Esophagus muscularis mucosa (tissue), 4 donors: ENCODE data around the gene LYPD1. TPM values are rescaled to one million over a fixed set of nuclear protein-coding genes. Genes with fewer than 3 reads are reported as not detected.

ENCODE experiments used
- DNase-seq: peaks from one replicate; pipeline ENCODE4 v3.0.0-alpha.2; 2017; ENCODE audit errors: extremely low spot score
- H3K27ac ChIP-seq, 4 donors: fragments of 200-600 bp; sonication (generic); replicated peaks in 1 of 4; 1 replicate in 3 of 4; 2 replicates in 1 of 4; pipeline ENCODE4 v1.5.1; 2016 to 2019; ENCODE audit warnings: mild to moderate bottlenecking in 1 of 4
- H3K27me3 ChIP-seq, 4 donors: fragments of 200-600 bp; sonication (generic); one replicate each; pipeline versions ENCODE4 v1.5.1 to v1.6.0; 2016 to 2019
- H3K36me3 ChIP-seq, 4 donors: fragments of 200-600 bp; sonication (generic); one replicate each; pipeline ENCODE4 v1.5.1; 2016 to 2019
- H3K4me1 ChIP-seq, 4 donors: fragments of 200-600 bp; sonication (generic); one replicate each; pipeline ENCODE4 v1.5.1; 2016 to 2019
- H3K4me3 ChIP-seq, 4 donors: fragments of 200-600 bp; sonication (generic); 1 replicate in 2 of 4; 2 replicates in 2 of 4; pipeline ENCODE4 v1.5.1; 2016 to 2019; ENCODE audit warnings: mild to moderate bottlenecking in 4 of 4, moderate library complexity in 1 of 4
- H3K9me3 ChIP-seq, 4 donors: fragments of 200-600 bp; sonication (generic); 1 replicate in 3 of 4; 2 replicates in 1 of 4; pipeline ENCODE4 v1.5.1; 2016 to 2019
- EP300 ChIP-seq: sonication (generic); formaldehyde crosslinking; IDR thresholded peaks from one replicate; pipeline ENCODE4 v1.6.1; 2017; ENCODE audit warnings: antibody characterized with exemption
- POLR2A ChIP-seq: fragments of 450-650 bp; IDR thresholded peaks from one replicate; pipeline ENCODE4 v1.6.1; 2017; ENCODE audit warnings: antibody characterized with exemption, moderate library complexity, mild to moderate bottlenecking, low read depth
- POLR2AphosphoS5 ChIP-seq, 2 donors: sonication (generic); formaldehyde crosslinking; IDR thresholded peaks; one replicate each; pipeline ENCODE4 v1.6.1; 2017; ENCODE audit warnings: antibody characterized with exemption in 2 of 2
- WGBS: methylation state at CpG from one replicate; pipeline ENCODE4 v1.1.5; 2018; 5-methylcytosine and 5-hydroxymethylcytosine counted together
- intact Hi-C: fragments of 100-400 bp; cut with DNase I; formaldehyde crosslinking; loops from one replicate; pipeline ENCODE4 v1.15.1; 2023
- total RNA-seq, 4 donors: library from RNA; depleted of rRNA; stranded (reverse); fragments of >200 nt; gene quantifications; one replicate each; pipeline versions ENCODE4 v1.1.0 to v1.2.1, GENCODE V29; 2016
- TF ChIP-seq, protein P1 (sequence below), 3 experiments: fragments of 200-600 bp in 2 of 3; fragments of 450-650 bp in 1 of 3; sonication (generic) in 2 of 3; IDR thresholded peaks; one replicate each; pipeline ENCODE4 v1.5.1; 2017 to 2019; ENCODE audit warnings: antibody characterized with exemption in 3 of 3, mild to moderate bottlenecking in 2 of 3, moderate library complexity in 1 of 3

The LYPD1 gene
- total RNA-seq: 1 to 10 TPM in 1 of 4 donors, under 1 TPM in 2, not detected in 1; 0.66 to 5.4 (median 0.71) TPM

GRCh38 chr2:132669908-132670495, at the start of gene LYPD1:
Gene LYPD1, minus strand, starts transcription at chr2:132670205. Its CDS starts 273 bp downstream, at chr2:132669932.
- intact Hi-C loops: no loop called here
- TF ChIP-seq POLR2AphosphoS5 (IDR thresholded peaks at IDR 0.05) (no peak), EP300 (no peak), POLR2A (no peak)
- TF ChIP-seq, protein P1, sequence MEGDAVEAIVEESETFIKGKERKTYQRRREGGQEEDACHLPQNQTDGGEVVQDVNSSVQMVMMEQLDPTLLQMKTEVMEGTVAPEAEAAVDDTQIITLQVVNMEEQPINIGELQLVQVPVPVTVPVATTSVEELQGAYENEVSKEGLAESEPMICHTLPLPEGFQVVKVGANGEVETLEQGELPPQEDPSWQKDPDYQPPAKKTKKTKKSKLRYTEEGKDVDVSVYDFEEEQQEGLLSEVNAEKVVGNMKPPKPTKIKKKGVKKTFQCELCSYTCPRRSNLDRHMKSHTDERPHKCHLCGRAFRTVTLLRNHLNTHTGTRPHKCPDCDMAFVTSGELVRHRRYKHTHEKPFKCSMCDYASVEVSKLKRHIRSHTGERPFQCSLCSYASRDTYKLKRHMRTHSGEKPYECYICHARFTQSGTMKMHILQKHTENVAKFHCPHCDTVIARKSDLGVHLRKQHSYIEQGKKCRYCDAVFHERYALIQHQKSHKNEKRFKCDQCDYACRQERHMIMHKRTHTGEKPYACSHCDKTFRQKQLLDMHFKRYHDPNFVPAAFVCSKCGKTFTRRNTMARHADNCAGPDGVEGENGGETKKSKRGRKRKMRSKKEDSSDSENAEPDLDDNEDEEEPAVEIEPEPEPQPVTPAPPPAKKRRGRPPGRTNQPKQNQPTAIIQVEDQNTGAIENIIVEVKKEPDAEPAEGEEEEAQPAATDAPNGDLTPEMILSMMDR (IDR thresholded peaks at IDR 0.05): no peak
- WGBS: 0% methylated on average over 10 of the region's 59 CpGs
- H3K9me3 ChIP-seq: no peaks in the 10 kb centered on the region
- H3K36me3 ChIP-seq: no peaks in the 10 kb centered on the region
- H3K4me1 ChIP-seq: peaks cover 24 to 33% (median 32%) of the 10 kb centered on the region in 4 donors
- DNase-seq: no peak
- peaks cover 0 to 56% (median 26%) of the 10 kb centered on the region in 4 donors for H3K27me3 ChIP-seq
- peak within 1 kb of the TSS; percentile 50 to 62 (median 54) for H3K4me3 ChIP-seq
- H3K27ac ChIP-seq: no peak within 1 kb of the TSS

GRCh38 chr2:132719480-132719879, 49.5 kb upstream of the LYPD1 start:
- Histone ChIP-seq H3K9me3 (no peaks in the 10 kb centered on the region), H3K4me3 (no peak overlapping the region), H3K27me3 (no peaks in the 10 kb centered on the region), H3K27ac (no peak overlapping the region), H3K4me1 (no peaks in the 10 kb centered on the region), H3K36me3 (no peaks in the 10 kb centered on the region)
- intact Hi-C loops: no loop called here
- TF ChIP-seq POLR2A (no peak), POLR2AphosphoS5 (IDR thresholded peaks at IDR 0.05) (no peak), EP300 (no peak)
- TF ChIP-seq, protein P1 (IDR thresholded peaks at IDR 0.05): no peak
- 89% methylated on average over 9 of the region's 9 CpGs for WGBS
- peak; percentile 70 for DNase-seq

- H3K4me1 ChIP-seq: no peaks in the 10 kb centered on the region
- no peak overlapping the region for H3K27ac ChIP-seq
- WGBS: 80% methylated on average over 2 of the region's 2 CpGs
- no peaks in the 10 kb centered on the region for H3K36me3 ChIP-seq
- no peak overlapping the region for H3K4me3 ChIP-seq
- no peak for DNase-seq
- no peaks in the 10 kb centered on the region for H3K9me3 ChIP-seq
- no peaks in the 10 kb centered on the region for H3K27me3 ChIP-seq
- intact Hi-C loops: no loop called here
- TF ChIP-seq, protein P1 (IDR thresholded peaks at IDR 0.05): no peak
- TF ChIP-seq POLR2AphosphoS5 (IDR thresholded peaks at IDR 0.05): no peak
- no peak for TF ChIP-seq EP300
- TF ChIP-seq POLR2A: no peak
Observed at GRCh38 chr2:132716954-132717353, 46.9 kb upstream of the LYPD1 start.

DNA sequence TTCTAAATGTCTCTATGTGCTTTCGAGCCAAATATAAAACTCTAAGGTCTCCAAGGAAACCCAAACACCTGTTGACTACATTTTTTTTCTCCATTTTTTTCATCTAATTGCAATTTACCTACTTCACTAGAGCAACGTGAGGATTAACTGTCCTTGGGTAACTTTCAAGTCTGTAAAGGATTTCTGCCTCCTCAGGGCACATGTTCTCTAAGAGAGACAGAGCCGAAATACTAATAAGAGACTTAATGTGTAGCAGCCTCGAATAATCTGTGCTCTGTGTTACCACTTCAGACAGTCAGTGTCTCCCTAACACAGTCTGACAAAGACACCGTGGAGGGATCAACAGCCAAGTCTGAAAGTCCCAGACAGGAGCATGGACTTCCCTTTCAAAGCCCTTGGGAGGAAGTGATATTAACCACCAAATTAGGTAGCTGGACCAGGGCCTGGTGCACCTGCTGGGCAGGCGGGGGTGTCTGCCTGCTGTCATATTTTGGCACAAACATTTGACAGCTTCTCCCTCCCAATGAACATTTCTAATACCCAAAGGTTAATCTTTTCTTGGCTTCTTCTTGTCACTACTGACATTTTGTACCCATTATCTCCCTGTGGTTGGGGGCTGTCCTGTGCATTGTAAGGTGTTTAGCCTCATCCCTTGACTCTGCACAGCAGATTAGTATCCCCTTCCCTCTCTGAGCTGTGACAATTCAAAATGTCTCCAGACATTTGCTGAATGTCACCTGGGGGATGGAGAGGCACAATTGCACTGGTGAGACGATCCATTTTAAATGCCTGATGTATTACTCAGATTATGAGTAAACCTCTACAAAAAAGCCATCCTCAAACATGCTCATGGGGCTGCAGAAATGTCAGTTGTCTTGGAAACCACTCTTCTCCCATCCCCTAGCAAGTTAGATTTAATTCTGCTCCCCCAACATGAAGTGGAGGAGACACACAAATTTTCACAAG, 45.7 kb upstream of the LYPD1 start:
- Histone ChIP-seq H3K4me3 (no peak overlapping the region), H3K27ac (no peak overlapping the region), H3K36me3 (no peaks in the 10 kb centered on the region), H3K4me1 (no peaks in the 10 kb centered on the region), H3K9me3 (no peaks in the 10 kb centered on the region), H3K27me3 (no peaks in the 10 kb centered on the region)
- 71% methylated on average over 6 of the region's 7 CpGs for WGBS
- intact Hi-C loops: no loop called here
- no peak for DNase-seq
- no peak for TF ChIP-seq POLR2A
- TF ChIP-seq, protein P1 (IDR thresholded peaks at IDR 0.05): no peak
- no peak for TF ChIP-seq EP300
- TF ChIP-seq POLR2AphosphoS5 (IDR thresholded peaks at IDR 0.05): no peak
